Suppressor macrophage (primary cell): ENCODE data around the gene FUCA2.

Experiments used
- DNase-seq, 4 experiments: peaks; one replicate each; pipeline ENCODE4 v3.0.0-alpha.2; 2020 to 2022
- total RNA-seq, 17 experiments: gene quantifications; one replicate each; lab custom pipeline; 2026; ENCODE audit warnings: mixed read lengths in 6 of 17, inconsistent platforms in 3 of 17; lab: John Stamatoyannopoulos, UW

FUCA2 gene
- 92.1 to 190 (median 146) reads per million in 17 experiments for total RNA-seq

- DNase-seq = peak; percentile 92 to 96 (median 96)
These were observed at the start of gene FUCA2 for GRCh38 chr6:143510991-143511891. FUCA2 (minus strand) TSS chr6:143511720; CDS start chr6:143511634, 86 bp downstream.

- DNase-seq = no peak
These were observed 49.7 kb upstream of the FUCA2 start for GRCh38 chr6:143561105-143561704.

DNA sequence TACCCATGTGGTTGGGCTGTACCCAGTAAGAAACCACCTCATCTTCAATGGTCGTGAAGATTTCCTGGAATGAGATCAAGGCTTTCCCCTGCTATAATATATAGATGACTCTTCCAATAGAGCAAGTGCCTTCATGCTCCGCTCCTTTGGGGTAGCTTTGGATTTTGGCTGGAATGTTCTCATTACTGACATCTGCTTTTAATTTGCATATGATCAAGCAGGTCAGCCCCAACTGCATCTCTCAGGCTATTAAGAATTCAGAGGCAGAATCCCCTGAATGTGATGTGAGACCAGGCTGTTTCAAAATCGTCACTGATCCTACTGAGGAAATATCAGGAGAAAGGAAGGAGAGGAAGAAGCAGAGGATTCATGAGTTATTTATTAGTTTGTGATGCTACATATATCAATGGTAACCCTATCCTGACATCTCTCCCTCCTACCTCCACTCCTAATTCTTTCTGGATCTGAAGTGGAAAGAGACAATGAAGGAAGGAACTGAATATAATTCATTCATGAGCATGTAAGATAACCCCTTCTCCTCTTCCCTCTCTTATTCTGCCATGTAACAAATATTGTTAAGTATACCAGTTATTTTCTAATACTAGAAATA is 47.6 kb upstream of the FUCA2 start:
- no peak for DNase-seq

- DNase-seq = no peak
These were observed 45.0 kb upstream of the FUCA2 start for GRCh38 chr6:143556529-143556928.

- DNase-seq = no peak
These were observed 44.1 kb upstream of the FUCA2 start for GRCh38 chr6:143555582-143555981.

DNA sequence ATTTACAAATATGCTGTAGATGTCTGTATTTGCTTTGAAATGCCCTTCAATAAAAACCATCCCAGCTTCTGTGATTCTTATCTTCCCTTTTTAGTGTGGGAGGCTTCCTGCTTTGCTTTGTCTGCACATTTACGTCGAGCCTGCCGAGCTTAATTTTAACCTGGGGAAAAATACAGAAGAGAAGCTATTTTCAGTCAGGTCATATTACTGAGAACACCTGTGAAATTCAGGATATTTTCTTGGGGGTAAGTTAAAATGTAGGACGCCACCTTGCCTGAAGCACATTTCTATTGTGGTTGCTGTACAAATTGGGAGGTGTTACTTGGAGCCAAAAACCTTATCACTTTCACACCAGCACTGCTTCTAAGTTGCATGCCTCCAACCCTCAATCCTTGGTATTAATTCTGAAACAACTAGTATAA is 43.6 kb upstream of the FUCA2 start:
- peak in 3 of 4 experiments; percentile 19 to 40 (median 23) for DNase-seq

DNA sequence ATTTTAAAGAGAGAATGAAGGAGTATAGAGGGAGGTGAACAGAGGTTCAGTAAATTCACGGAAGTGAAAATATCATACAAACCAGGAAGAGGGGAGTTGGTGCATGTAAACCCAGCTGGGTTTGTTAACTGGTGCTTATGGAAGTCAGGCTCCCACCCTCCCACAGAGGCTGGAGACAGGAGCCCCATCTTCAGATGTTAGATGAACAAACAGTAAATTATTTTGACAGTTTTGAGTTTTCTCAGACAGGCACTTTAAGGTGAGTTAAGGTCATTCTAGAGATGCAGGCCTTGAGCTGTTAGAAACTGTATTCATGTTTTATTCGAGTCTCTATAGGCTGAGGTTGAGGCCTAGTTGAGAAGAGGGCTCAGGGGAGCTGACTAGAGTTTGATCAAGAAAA is 41.8 kb upstream of the FUCA2 start:
- DNase-seq = no peak

GRCh38 chr6:143549949-143550268 is 38.4 kb upstream of the FUCA2 start:
- DNase-seq = no peak

GRCh38 chr6:143549221-143549948 is 37.9 kb upstream of the FUCA2 start:
- DNase-seq = no peak

DNA sequence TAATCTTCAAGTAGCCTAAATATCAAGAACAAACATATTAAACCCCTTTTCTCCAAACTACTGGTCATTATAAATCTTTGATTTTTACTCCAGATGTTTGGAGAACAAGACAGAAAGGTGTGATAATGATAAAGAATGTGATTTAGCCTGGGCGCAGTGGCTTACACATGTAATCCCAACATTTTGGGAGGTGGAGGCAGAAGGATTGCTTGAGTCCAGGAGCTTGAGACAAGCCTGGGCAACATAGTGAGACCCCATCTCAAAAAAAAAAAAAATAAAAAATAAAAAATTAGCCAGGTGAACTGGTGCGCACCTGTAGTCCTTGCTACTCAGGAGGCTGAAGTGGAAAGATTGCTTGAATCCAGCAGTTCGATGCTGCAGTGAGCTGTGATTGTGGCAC is 35.1 kb upstream of the FUCA2 start:
- DNase-seq = no peak

GRCh38 chr6:143545976-143546547 is 34.5 kb upstream of the FUCA2 start:
- DNase-seq = peak in 1 of 4 experiments; percentile 25

DNA sequence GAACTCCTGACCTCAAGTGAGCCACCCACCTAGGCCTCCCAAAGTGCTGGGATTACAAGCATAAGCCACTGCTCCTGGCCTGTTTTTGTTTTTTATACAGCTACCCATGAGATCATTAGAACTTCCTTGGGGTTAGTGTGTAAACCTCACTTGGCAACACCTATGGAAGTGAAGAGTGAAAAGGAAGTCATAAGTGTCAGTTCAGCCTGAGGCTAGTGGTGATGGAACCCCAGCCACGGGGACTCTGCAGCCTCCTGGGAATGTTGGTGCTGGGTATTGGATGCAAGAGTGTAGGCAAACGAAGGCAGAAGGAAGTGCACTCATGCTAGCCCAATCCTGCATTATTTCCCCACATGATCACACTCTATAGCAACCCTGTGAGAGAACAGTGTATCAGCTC is 33.6 kb upstream of the FUCA2 start:
- DNase-seq = no peak

DNA sequence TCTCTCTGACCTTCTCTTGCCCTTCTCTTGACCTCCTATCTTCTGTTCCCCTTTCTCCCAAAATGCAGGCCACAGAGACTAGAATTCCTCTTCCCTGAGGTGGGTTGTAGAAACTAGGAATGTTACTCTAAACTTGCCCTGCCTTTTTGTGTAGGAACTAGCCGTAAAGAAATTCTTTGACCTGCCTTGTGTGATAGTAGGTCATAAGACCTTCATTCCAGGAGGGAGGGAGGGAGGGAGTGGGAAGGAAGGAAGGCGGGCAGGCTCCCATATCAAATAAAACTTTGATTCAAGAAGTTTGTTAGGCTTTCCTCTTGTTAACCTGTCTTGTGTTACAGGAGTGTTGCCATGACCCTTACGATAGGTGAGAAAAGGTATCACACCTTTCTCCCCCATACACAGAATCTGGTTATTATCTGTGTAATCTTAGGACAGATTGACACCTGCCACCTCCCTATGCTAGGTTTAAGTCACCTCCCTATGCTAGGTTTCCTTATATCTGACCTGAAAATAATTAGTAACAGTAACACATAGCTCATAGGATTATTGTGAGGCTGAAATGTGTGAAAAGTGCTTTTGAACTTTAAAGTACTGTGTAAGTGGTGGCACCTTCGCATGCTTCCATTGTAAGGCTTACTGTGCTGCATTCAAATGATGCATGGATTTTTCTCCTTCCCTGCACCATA is 32.6 kb upstream of the FUCA2 start:
- DNase-seq = no peak

DNA sequence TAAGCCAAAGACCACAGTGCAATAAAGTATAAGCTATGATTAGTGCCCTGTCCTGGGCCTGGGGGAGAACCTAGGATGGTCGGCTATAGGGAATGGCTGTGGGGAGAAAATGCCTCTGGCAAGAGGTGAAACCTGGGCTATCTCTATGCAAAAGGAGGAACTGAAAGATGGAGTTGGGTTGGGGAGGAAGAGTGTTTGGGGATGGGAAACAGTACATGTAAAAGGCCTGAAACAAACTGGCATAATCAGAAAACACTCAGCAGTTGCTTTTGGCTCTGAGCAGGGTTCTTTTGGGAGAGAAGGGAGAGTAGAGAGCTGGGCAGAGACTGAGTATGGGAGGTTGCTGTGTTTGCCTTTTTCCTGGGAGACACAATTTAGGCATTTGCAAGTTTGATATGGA is 31.9 kb upstream of the FUCA2 start:
- DNase-seq = peak in 2 of 4 experiments; percentile 7 to 34

DNA sequence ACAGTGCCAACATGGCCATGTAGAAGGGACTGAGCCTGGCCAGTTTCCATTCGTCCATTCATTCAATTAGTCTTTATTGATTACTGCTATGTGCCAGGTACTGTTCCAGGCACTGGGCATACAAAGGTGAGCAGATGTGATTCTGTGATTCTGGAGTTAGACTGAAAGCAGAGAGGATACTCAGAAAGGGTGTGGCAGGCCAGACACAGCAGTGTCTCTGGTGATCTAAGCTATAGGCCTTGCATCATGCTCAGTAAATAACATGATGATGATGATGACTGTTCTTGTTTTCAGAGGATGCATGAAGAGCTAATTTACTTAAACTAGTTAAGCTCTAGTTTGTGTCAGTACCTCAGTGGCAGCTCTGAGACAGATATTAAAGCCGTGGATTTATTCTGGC is 31.4 kb upstream of the FUCA2 start:
- peak in 2 of 4 experiments; percentile 25 to 33 for DNase-seq

GRCh38 chr6:143540192-143540591 is 28.7 kb upstream of the FUCA2 start:
- no peak for DNase-seq

DNA sequence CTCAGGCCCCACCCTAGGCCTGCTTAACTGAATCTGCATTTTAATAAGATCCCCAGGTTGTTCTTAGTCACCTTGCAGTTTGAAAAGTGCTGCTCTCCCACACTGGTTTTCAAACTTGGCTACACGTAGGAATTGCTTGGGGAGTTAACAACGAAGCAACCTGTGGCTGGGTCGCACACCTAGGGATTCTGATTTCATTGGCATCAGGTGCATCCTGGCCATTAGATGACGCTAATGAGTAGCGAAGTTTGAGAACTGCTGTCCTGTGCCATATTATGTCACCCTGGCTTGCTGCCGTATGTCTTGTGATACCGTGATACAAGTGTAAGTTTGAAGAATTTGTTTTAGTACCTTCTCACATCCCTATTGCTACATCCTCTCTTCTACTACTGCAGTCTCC is 28.2 kb upstream of the FUCA2 start:
- DNase-seq = no peak

GRCh38 chr6:143539106-143539505 is 27.6 kb upstream of the FUCA2 start:
- DNase-seq = no peak

DNA sequence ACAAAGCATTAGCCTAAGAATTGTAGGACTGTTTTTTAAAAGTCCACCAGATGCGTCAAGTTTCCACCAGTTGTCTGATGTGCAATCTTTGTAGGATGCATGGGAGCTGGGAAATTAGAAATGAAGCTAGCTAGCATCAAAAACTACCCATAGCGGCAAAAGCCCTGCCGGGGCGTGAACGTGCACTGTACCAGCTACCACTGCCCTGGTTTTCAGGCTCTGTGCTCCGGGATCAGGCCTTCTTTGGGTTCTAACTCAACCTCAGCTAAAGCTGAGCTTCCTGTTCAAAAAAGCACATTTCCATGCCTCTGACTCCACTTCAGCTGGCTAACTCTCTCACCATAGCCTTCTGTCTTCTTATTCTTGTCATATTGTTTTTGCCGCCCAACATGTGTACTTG is 26.9 kb upstream of the FUCA2 start:
- DNase-seq = no peak

DNA sequence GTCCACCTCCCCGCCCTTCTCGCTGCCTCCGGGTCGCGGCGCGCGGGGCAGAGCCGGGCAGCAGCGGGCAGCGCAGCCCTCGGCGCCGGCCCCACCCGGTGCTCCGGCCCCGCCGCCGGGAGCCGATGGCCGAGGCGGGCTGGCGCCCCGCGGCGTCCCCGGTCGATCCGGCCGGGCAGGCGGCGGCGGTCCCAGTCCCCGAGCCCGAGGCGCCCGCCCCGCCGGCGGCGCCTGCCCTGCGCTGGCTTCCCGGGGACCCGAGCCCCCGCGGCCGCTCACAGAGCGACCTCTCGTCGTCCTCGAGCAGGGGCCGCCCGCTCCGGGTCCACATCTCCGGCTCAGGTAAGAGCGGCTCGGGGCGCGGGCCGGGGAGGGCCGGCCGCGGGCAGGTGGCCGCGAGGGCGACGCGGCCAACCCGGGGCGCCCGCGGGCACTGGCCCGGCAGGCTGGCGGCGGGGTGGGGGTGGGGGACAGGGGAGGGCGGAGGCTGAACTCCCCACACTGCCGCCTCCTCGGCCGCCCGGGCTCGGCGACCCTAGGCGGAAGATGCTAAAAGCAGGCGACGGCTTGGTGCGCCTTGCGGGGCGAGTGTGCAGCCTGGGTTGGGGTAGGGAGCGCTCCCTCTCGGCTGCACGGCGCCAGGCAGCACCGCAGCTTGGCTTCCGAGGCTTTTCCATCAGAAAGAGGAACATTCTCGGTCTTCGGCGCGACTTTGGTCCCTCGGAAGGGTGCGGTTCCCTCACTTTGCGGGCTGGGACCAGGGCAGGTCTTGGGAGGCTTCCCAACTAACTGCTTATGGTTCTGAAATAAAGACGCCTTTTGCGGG is 25.6 kb upstream of the FUCA2 start:
- DNase-seq = peak; percentile 80 to 90 (median 84)

DNA sequence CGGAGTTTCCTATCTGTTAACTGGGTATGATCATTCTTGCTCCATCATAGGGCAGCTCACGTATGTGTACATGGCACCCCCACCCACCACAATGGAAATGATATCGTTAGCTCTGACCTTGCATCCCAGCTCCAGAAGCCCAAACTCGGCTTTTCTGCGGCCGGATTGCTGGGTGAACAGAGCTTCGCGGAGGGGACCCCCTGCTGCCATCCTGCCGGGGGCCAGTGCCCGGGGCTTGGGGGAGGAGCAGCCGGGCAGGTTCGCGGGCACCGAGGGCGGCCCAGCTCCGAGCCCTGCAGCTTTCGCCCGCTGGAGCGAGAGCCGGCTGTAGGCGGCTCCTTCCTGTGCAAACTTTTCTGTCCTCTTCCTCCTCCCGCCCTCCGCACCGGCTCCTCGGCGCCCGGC is 24.9 kb upstream of the FUCA2 start:
- peak; percentile 45 to 83 (median 73) for DNase-seq
